AML-193 (cell line): ENCODE data around the gene LRRC37B.
"Not testable (repeated sequence)": the region's sequence is repeated elsewhere in the genome, so short reads cannot be mapped to it uniquely, and the experiment has no call there.

Experiments
- DNase-seq, 2 experiments: peaks; one replicate each; lab custom pipeline; 2025; lab: John Stamatoyannopoulos, UW

The LRRC37B gene

GRCh38 chr17:32041306-32041875, 34.2 kb downstream of the LRRC37B start:
- not testable (repeated sequence) for DNase-seq

- not testable (repeated sequence) for DNase-seq
These were observed 35.1 kb downstream of the LRRC37B start for GRCh38 chr17:32042266-32042665.

GRCh38 chr17:32045611-32046010, 38.4 kb downstream of the LRRC37B start:
- DNase-seq: not testable (repeated sequence)

GRCh38 chr17:32047663-32048062, 40.5 kb downstream of the LRRC37B start:
- not testable (repeated sequence) for DNase-seq

GRCh38 chr17:32054985-32055384, 47.8 kb downstream of the LRRC37B start:
- not testable (repeated sequence) for DNase-seq

GRCh38 chr17:32055425-32055824, 48.2 kb downstream of the LRRC37B start:
- DNase-seq: not testable (repeated sequence)

- not testable (repeated sequence) for DNase-seq
These were observed 49.3 kb downstream of the LRRC37B start for GRCh38 chr17:32056500-32056899.

- DNase-seq: not testable (repeated sequence)
These were observed 50.4 kb downstream of the LRRC37B start for GRCh38 chr17:32057460-32058105.

GRCh38 chr17:32060695-32061094, 53.5 kb downstream of the LRRC37B start:
- DNase-seq: not testable (repeated sequence)

- not testable (repeated sequence) for DNase-seq
These were observed 54.7 kb downstream of the LRRC37B start for GRCh38 chr17:32061840-32062239.

- not testable (repeated sequence) for DNase-seq
These were observed 56.9 kb downstream of the LRRC37B start for GRCh38 chr17:32064091-32064490.

GRCh38 chr17:32066123-32066680, 59.0 kb downstream of the LRRC37B start:
- not testable (repeated sequence) for DNase-seq

GRCh38 chr17:32066863-32067642, 59.9 kb downstream of the LRRC37B start:
- not testable (repeated sequence) for DNase-seq

- not testable (repeated sequence) for DNase-seq
These were observed 61.9 kb downstream of the LRRC37B start for GRCh38 chr17:32069067-32069466.

GRCh38 chr17:32071961-32072360, 64.8 kb downstream of the LRRC37B start:
- not testable (repeated sequence) for DNase-seq

- not testable (repeated sequence) for DNase-seq
These were observed 65.9 kb downstream of the LRRC37B start for GRCh38 chr17:32073131-32073530.

- DNase-seq: peak; percentile 22 to 34
These were observed 72.6 kb downstream of the LRRC37B start for GRCh38 chr17:32079753-32080152.

- not testable (repeated sequence) for DNase-seq
These were observed 76.4 kb downstream of the LRRC37B start for GRCh38 chr17:32083550-32083979.

GRCh38 chr17:32084003-32084941, 77.1 kb downstream of the LRRC37B start:
- not testable (repeated sequence) for DNase-seq

- not testable (repeated sequence) for DNase-seq
These were observed 78.0 kb downstream of the LRRC37B start for GRCh38 chr17:32084942-32085829.
